ENCODE results near the gene OGFRL1. TPM values are rescaled to one million over a fixed set of nuclear protein-coding genes. Genes with fewer than 3 reads are reported as not detected.

OGFRL1 gene
- total and polyA plus RNA-seq, 2 of the 13 experiments (the other 11 are each of a cell fraction or from before 2014, with no cell fraction given), result 0.26 to 0.80 TPM

GRCh38 chr6:71317441-71317840 lies 28.8 kb downstream of the OGFRL1 start:
- Histone ChIP-seq H3K4me3 (replicated peaks in 1 of 3; ENCODE audit: insufficient read depth in 1 of 3, low read depth in 2 of 3, low read length in 3 of 3) (no peak overlapping the region), H3K4me1 (ENCODE audit: insufficient read depth, low read length) (no peaks in the 10 kb centered on the region), H3K4me2 (ENCODE audit: low read depth, low read length) (no peak overlapping the region), H2AFZ (ENCODE audit: low read length) (no peak overlapping the region), H3K9me3 (ENCODE audit: low read length) (no peaks in the 10 kb centered on the region), H3K9ac (ENCODE audit: insufficient read depth, low read depth, low read length) (no peak overlapping the region), H3K27ac (ENCODE audit: extremely low read length, insufficient read depth, low read length) (no peak overlapping the region), H3K27me3 (ENCODE audit: control insufficient read depth in 1 of 2, insufficient read depth in 2 of 2, low read length in 2 of 2) (no peaks in the 10 kb centered on the region), H3K79me2 (ENCODE audit: insufficient read depth, low read length) (no peaks in the 10 kb centered on the region), H4K20me1 (ENCODE audit: insufficient read depth, low read length) (no peaks in the 10 kb centered on the region), H3K36me3 (replicated peaks in 1 of 2; ENCODE audit: control insufficient read depth in 1 of 2, insufficient read depth in 2 of 2, low read length in 2 of 2) (no peaks in the 10 kb centered on the region)
- BruUV-seq (replicated peaks), result no TSS peak
- in situ Hi-C loops (cut with HindIII; ENCODE audit: extremely low pct_ligation_motif_present, low pct_unique_long_range_greater_than_20kb) (no loop called here), intact Hi-C loops (cut with micrococcal nuclease; ENCODE audit: unreplicated experiment) (no loop called here)
- ATAC-seq, result no peak
- ChIA-PET CTCF (ENCODE audit: low intra/inter-chr PET ratio, low total read pairs) (no interaction called here), POLR2A (no interaction called here)
- TF ChIP-seq RFX1 (IDR thresholded peaks at IDR 0.05) (no peak), ZKSCAN1 (IDR thresholded peaks at IDR 0.05; ENCODE audit: low read length) (no peak), ISX (CRISPR knock-in tag; conservative IDR thresholded peaks at IDR 0.05) (no peak), ZBTB4 (CRISPR knock-in tag; IDR thresholded peaks at IDR 0.05; ENCODE audit: borderline replicate concordance) (no peak), CAMTA2 (CRISPR knock-in tag; IDR thresholded peaks at IDR 0.05; ENCODE audit: borderline replicate concordance) (no peak), EEA1 (CRISPR knock-in tag; IDR thresholded peaks at IDR 0.05; ENCODE audit: borderline replicate concordance) (no peak), ZNF264 (CRISPR knock-in tag; IDR thresholded peaks at IDR 0.05) (no peak), FOSL1 (CRISPR knock-in tag; IDR thresholded peaks at IDR 0.05; ENCODE audit: borderline replicate concordance) (no peak), POLR2AphosphoS5 (IDR thresholded peaks at IDR 0.05; ENCODE audit: low read depth, low read length) (no peak), NFE2 (CRISPR knock-in tag; IDR thresholded peaks at IDR 0.05) (no peak), ZNF562 (CRISPR knock-in tag; IDR thresholded peaks at IDR 0.05; ENCODE audit: borderline replicate concordance) (no peak), JUND (CRISPR knock-in tag; IDR thresholded peaks at IDR 0.05) (no peak), ZBTB3 (CRISPR knock-in tag; IDR thresholded peaks at IDR 0.05; ENCODE audit: borderline replicate concordance, low read depth) (no peak), ZNF224 (CRISPR knock-in tag; IDR thresholded peaks at IDR 0.05) (no peak), CERS6 (CRISPR knock-in tag; IDR thresholded peaks at IDR 0.05) (no peak)
- TF ChIP-seq, protein P1, sequence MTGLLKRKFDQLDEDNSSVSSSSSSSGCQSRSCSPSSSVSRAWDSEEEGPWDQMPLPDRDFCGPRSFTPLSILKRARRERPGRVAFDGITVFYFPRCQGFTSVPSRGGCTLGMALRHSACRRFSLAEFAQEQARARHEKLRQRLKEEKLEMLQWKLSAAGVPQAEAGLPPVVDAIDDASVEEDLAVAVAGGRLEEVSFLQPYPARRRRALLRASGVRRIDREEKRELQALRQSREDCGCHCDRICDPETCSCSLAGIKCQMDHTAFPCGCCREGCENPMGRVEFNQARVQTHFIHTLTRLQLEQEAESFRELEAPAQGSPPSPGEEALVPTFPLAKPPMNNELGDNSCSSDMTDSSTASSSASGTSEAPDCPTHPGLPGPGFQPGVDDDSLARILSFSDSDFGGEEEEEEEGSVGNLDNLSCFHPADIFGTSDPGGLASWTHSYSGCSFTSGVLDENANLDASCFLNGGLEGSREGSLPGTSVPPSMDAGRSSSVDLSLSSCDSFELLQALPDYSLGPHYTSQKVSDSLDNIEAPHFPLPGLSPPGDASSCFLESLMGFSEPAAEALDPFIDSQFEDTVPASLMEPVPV (CRISPR knock-in tag; IDR thresholded peaks at IDR 0.05), result no peak
- TF ChIP-seq, protein P2, sequence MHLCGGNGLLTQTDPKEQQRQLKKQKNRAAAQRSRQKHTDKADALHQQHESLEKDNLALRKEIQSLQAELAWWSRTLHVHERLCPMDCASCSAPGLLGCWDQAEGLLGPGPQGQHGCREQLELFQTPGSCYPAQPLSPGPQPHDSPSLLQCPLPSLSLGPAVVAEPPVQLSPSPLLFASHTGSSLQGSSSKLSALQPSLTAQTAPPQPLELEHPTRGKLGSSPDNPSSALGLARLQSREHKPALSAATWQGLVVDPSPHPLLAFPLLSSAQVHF (CRISPR knock-in tag; IDR thresholded peaks at IDR 0.05), result no peak
- TF ChIP-seq, protein P3, sequence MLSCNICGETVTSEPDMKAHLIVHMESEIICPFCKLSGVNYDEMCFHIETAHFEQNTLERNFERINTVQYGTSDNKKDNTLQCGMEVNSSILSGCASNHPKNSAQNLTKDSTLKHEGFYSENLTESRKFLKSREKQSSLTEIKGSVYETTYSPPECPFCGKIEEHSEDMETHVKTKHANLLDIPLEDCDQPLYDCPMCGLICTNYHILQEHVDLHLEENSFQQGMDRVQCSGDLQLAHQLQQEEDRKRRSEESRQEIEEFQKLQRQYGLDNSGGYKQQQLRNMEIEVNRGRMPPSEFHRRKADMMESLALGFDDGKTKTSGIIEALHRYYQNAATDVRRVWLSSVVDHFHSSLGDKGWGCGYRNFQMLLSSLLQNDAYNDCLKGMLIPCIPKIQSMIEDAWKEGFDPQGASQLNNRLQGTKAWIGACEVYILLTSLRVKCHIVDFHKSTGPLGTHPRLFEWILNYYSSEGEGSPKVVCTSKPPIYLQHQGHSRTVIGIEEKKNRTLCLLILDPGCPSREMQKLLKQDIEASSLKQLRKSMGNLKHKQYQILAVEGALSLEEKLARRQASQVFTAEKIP (CRISPR knock-in tag; IDR thresholded peaks at IDR 0.05; ENCODE audit: borderline replicate concordance), result no peak
- no peak for DNase-seq (ENCODE audit: low spot score)
- FAIRE-seq, result no peak

Measured in HepG2 (cell line).